Heart left ventricle (tissue), 16 donors: Measurements from ENCODE around the gene CATSPERZ. TPM values are rescaled to one million over a fixed set of nuclear protein-coding genes. Genes with fewer than 3 reads are reported as not detected.

Experiments used
- ATAC-seq, 4 donors: fragments of 200-7000 bp; cut with Tn5 transposase; one replicate each; pipeline ENCODE4 v1.9.1; 2020 to 2022; ENCODE audit warnings: moderate library complexity in 4 of 4, mild to moderate bottlenecking in 3 of 4, moderate number of reproducible peaks in 1 of 4
- DNase-seq, 5 donors: peaks; one replicate each; pipeline ENCODE4 v3.0.0-alpha.2; 2020
- H3K27ac ChIP-seq, 12 donors: fragments of 200-600 bp; sonication (generic) in 4 of 12; one replicate each; pipeline versions ENCODE4 v1.5.0 to v1.8.0; 2016 to 2022; ENCODE audit warnings: mild to moderate bottlenecking in 2 of 12
- H3K27me3 ChIP-seq, 9 donors: fragments of 200-600 bp; sonication (generic) in 2 of 9; one replicate each; pipeline versions ENCODE4 v1.5.1 to v1.8.0; 2016 to 2022; ENCODE audit warnings: mild to moderate bottlenecking in 3 of 9
- H3K36me3 ChIP-seq, 9 donors: fragments of 200-600 bp; sonication (generic) in 2 of 9; one replicate each; pipeline versions ENCODE4 v1.5.0 to v1.8.0; 2018 to 2022; ENCODE audit warnings: mild to moderate bottlenecking in 2 of 9
- H3K4me1 ChIP-seq, 12 donors: fragments of 200-600 bp; sonication (generic) in 4 of 12; one replicate each; pipeline versions ENCODE4 v1.5.0 to v1.8.0; 2016 to 2022; ENCODE audit warnings: mild to moderate bottlenecking in 3 of 12
- H3K4me3 ChIP-seq, 12 donors: fragments of 200-600 bp; sonication (generic) in 4 of 12; one replicate each; pipeline versions ENCODE4 v1.5.0 to v1.8.0; 2017 to 2022; ENCODE audit warnings: mild to moderate bottlenecking in 9 of 12, moderate library complexity in 4 of 12
- H3K9me3 ChIP-seq, 12 donors: fragments of 200-600 bp; sonication (generic) in 4 of 12; one replicate each; pipeline versions ENCODE4 v1.5.0 to v1.8.0; 2016 to 2022; ENCODE audit warnings: mild to moderate bottlenecking in 1 of 12
- CTCF ChIP-seq, 12 donors: fragments of 200-600 bp; sonication (generic) in 4 of 12; IDR thresholded peaks; one replicate each; pipeline versions ENCODE4 v1.5.0 to v1.8.0; 2018 to 2022; ENCODE audit warnings: antibody characterized with exemption in 12 of 12, mild to moderate bottlenecking in 5 of 12
- POLR2A ChIP-seq, 2 donors: fragments of 450-650 bp; IDR thresholded peaks; one replicate each; pipeline ENCODE4 v1.6.1; 2017; ENCODE audit warnings: antibody characterized with exemption in 2 of 2, mild to moderate bottlenecking in 2 of 2, moderate library complexity in 2 of 2
- WGBS, 4 donors: extraction: QIAGEN DNeasy Blood & Tissue Kit in 2 of 4; methylation state at CpG; one replicate each; pipeline versions ENCODE4 v1.1.5 to v1.1.7; 2013 to 2018; 5-methylcytosine and 5-hydroxymethylcytosine counted together
- intact Hi-C, 10 donors: fragments of 100-400 bp; cut with DNase I; formaldehyde crosslinking; loops; one replicate each; pipeline versions ENCODE4 v1.11.1 to v1.14.2; 2022
- polyA plus RNA-seq, 2 donors: library from polyadenylated mRNA; stranded (reverse); fragments of 200-250 nt; gene quantifications; one replicate each; pipeline ENCODE4 v1.2.3, GENCODE V29; 2013
- total RNA-seq, 9 donors: library from RNA; depleted of rRNA in 2 of 9; stranded (reverse); fragments of >200 nt in 2 of 9; fragmentation: NEBNext Ultra II Directional in 3 of 9; extraction: Animal tissue kit (Norgen Biotek cat#: 25700) in 3 of 9; gene quantifications; one replicate each; pipeline versions ENCODE4 v1.1.0 to v1.2.4, GENCODE V29; 2016 to 2023
- donor health status: ischemic (EF 13 %, LVEDD 7.1; RV severe dilation, severe dysfunction).
- donor health status: healthy with polysubstance abuse.
- donor health status: DM: no; HTN: yes; CAD: no.
- donor health status: DM: no; HTN: no; CAD: no.
- donor health status: ischemic (EF 25% LVEDD 6.9; RV normal size, moderate dysfunction).
- donor health status: ischemic (EF 25% LVEDD 5.7; RV mildly dilated, moderate dysfunction).
- donor health status: healthy.
- donor health status: DM: yes; HTN: yes; CAD: no.
- donor health status: ischemic (EF 35%, LVEDD 5.7; RV mildly dilated, moderate dysfunction).
- donor health status: nonischemic (EF 11% LVEDD 7.7; RV severe dilation, severe dysfunction).
- donor health status: DM: yes; HTN: yes; CAD: no.
- donor health status: PGD.
- donor health status: ischemic (EF 29% LVEDD 5.4; RV normal size, mild dysfunction).
- donor health status: nonischemic (EF 23%, LVEDD 6.1; RV moderate dilation, normal function).

CATSPERZ gene
- total and polyA plus RNA-seq, 11 donors, result not detected

GRCh38 chr11:64333556-64333955 is 33.4 kb downstream of the CATSPERZ start:
- Histone ChIP-seq H3K4me3 (no peak overlapping the region), H3K4me1 (peaks cover 0 to 40% (median 16%) of the 10 kb centered on the region in 12 donors), H3K27ac (no peak overlapping the region), H3K27me3 (no peaks in the 10 kb centered on the region), H3K36me3 (no peaks in the 10 kb centered on the region), H3K9me3 (no peaks in the 10 kb centered on the region)
- no peak for DNase-seq
- intact Hi-C loops, result no loop called here
- ATAC-seq, result no peak
- 90 to 93% (median 92%) methylated on average over 8 of the region's 8 CpGs for whole genome bisulfite sequencing, 4 donors
- TF ChIP-seq CTCF (IDR thresholded peaks at IDR 0.05) (no peak), POLR2A (IDR thresholded peaks at IDR 0.05) (no peak)

- intact Hi-C loops, result no loop called here
- WGBS, 4 donors, result 58 to 60% (median 59%) methylated on average over 13 of the region's 13 CpGs
- Histone ChIP-seq H3K4me1 (peaks cover 0 to 44% (median 6%) of the 10 kb centered on the region in 12 donors), H3K27ac (no peak overlapping the region), H3K36me3 (no peaks in the 10 kb centered on the region), H3K4me3 (no peak overlapping the region), H3K27me3 (peaks cover 0 to under 1% (median 0%) of the 10 kb centered on the region in 9 donors), H3K9me3 (no peaks in the 10 kb centered on the region)
- ATAC-seq (peak in 3 of 4 donors; percentile 63 to 91 (median 89)), DNase-seq (peak in 2 of 5 donors; percentile 48 to 81)
- TF ChIP-seq CTCF (IDR thresholded peaks at IDR 0.05), result no peak
- no peak for TF ChIP-seq POLR2A (IDR thresholded peaks at IDR 0.05)
Measured at GRCh38 chr11:64334764-64335735, 34.9 kb downstream of the CATSPERZ start.

GRCh38 chr11:64337538-64338249 is 37.5 kb downstream of the CATSPERZ start:
- Histone ChIP-seq H3K9me3 (no peaks in the 10 kb centered on the region), H3K27me3 (peaks cover 0 to 15% (median 0%) of the 10 kb centered on the region in 9 donors), H3K27ac (no peak overlapping the region), H3K4me1 (peaks cover 0 to 48% (median 6%) of the 10 kb centered on the region in 12 donors), H3K36me3 (no peaks in the 10 kb centered on the region), H3K4me3 (no peak overlapping the region)
- DNase-seq (no peak), ATAC-seq (no peak)
- WGBS, 4 donors, result 66 to 80% (median 74%) methylated on average over 8 of the region's 8 CpGs
- intact Hi-C loops, result no loop called here
- TF ChIP-seq CTCF (IDR thresholded peaks at IDR 0.05) (no peak), POLR2A (IDR thresholded peaks at IDR 0.05) (no peak)

- Histone ChIP-seq H3K4me3 (no peak overlapping the region), H3K4me1 (peaks cover 0 to 48% (median 8%) of the 10 kb centered on the region in 12 donors), H3K27me3 (peaks cover 0 to 15% (median 0%) of the 10 kb centered on the region in 9 donors), H3K9me3 (no peaks in the 10 kb centered on the region), H3K36me3 (peaks cover 0 to 1% (median 0%) of the 10 kb centered on the region in 9 donors), H3K27ac (peak overlapping the region in 1 of 12 donors; percentile 72)
- ATAC-seq (no peak), DNase-seq (no peak)
- TF ChIP-seq CTCF (IDR thresholded peaks at IDR 0.05), result no peak
- no peak for TF ChIP-seq POLR2A (IDR thresholded peaks at IDR 0.05)
- intact Hi-C loops, result no loop called here
- WGBS, 4 donors, result 80 to 91% (median 86%) methylated on average over 8 of the region's 8 CpGs
Measured at GRCh38 chr11:64338716-64339115, 38.6 kb downstream of the CATSPERZ start.
